ENCODE data around the gene PSD2.
A peak's percentile ranks its signal among the peaks of the same experiment; 100 is the strongest.

PSD2 gene

DNA sequence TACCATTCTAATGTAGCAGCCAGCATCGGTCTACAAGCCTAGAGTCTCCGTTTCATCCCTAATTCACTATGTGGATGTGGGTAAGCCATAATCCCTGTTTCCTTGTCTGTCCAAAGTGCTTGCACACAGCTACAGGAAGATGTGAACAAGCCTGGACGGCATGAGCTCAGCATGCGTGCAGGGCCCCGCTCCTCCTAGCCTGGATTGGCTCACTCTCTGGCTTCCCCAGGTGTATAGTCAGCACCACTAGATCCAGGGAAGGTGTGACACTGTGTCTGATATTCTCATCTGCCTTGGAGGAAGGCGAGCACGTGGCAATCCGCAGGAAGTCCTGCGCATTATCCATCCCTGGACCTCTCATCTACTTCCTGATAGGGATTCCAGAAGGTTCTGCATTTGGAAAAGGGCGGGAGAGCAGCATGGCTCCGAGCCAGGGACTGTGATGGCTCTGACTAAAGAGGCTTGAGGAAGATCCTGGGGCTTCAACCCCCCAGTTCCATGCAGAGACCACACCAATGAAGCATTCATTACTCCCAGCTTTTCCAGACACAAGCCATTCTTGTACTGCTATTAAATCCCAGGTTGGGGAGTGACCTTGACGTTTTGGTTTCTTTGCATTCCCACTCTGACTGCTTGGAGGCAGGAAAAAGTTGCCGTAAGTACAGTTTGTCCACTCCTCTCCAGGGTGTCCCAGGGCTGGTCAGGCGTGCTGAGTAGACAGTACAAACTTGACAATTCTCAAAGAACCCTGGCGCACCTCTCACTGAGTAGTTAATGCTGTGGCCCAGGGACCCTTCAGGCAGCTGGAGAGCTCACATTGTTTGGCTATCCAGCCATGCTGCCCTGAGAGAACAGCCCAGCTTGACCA is 65.6 kb downstream of the PSD2 start:
- TF ChIP-seq, protein P1, sequence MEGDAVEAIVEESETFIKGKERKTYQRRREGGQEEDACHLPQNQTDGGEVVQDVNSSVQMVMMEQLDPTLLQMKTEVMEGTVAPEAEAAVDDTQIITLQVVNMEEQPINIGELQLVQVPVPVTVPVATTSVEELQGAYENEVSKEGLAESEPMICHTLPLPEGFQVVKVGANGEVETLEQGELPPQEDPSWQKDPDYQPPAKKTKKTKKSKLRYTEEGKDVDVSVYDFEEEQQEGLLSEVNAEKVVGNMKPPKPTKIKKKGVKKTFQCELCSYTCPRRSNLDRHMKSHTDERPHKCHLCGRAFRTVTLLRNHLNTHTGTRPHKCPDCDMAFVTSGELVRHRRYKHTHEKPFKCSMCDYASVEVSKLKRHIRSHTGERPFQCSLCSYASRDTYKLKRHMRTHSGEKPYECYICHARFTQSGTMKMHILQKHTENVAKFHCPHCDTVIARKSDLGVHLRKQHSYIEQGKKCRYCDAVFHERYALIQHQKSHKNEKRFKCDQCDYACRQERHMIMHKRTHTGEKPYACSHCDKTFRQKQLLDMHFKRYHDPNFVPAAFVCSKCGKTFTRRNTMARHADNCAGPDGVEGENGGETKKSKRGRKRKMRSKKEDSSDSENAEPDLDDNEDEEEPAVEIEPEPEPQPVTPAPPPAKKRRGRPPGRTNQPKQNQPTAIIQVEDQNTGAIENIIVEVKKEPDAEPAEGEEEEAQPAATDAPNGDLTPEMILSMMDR (conservative IDR thresholded peaks at IDR 0.05; ENCODE audit: low read depth): no peak
- ChIA-PET POLR2A (ENCODE audit: low non-redundant PET) (interaction anchor here (0.7 kb wide), 1 partner anchor 11 kb away, joined by 3 read pairs; no protein-coding TSS in a partner anchor), CTCF (interaction anchor here (0.8 to 2.5 kb wide), 4 partner anchors 64 to 107 kb away, joined by 3 to 12 read pairs (median 4); no protein-coding TSS in a partner anchor)
- H3K27ac ChIP-seq: peak overlapping the region; percentile 47
- DNase-seq (ENCODE audit: low spot score): peak; percentile 32

DNA sequence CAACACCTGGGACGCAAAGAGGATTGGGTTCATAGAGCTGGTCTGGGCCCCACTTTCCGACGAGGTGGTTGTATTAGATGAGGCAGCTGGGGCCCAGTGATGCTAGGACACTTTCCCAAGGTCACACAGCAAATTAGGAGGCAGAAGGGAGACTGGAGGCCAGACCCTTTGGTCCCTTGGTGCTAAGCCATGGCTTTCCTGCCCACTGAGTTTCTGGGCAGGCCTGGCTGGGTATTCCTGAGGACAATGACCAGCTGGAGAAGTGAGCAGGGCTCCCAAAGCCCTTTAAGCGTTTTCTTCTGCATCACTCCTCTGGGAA is 66.2 kb downstream of the PSD2 start:
- peak overlapping the region; percentile 47 for H3K27ac ChIP-seq
- ChIA-PET CTCF (interaction anchor here (2.5 kb wide), 1 partner anchor 107 kb away, joined by 12 read pairs; no protein-coding TSS in a partner anchor), POLR2A (ENCODE audit: low non-redundant PET) (no interaction called here)
- DNase-seq (ENCODE audit: low spot score): no peak
- TF ChIP-seq, protein P1 (conservative IDR thresholded peaks at IDR 0.05; ENCODE audit: low read depth): no peak

DNA sequence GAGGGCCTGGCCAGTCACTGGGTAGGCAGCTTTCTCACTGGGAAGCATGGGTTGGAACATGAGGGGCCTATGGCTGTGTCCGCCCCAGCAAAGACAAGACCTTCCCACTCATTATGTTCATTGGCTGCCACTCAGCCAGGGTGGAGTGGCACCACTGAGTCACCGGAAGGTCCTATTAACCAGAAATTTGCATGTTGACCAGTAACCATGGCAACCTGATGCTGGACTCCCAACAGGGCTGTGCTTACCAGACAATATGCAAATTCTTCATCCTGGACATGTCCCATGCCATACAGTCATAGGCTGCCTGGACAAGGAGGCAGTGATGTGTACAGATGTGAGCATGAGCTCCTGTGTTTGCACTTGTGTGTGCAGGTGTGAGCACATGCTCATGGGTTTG is 66.7 kb downstream of the PSD2 start:
- TF ChIP-seq, protein P1 (conservative IDR thresholded peaks at IDR 0.05; ENCODE audit: low read depth): no peak
- ChIA-PET CTCF (interaction anchor here (1.2 to 2.5 kb wide), 3 partner anchors 36 to 106 kb away, joined by 3 to 20 read pairs (median 12); no protein-coding TSS in a partner anchor), POLR2A (ENCODE audit: low non-redundant PET) (no interaction called here)
- no peak for DNase-seq (ENCODE audit: low spot score)
- peak overlapping the region; percentile 85 for H3K27ac ChIP-seq

DNA sequence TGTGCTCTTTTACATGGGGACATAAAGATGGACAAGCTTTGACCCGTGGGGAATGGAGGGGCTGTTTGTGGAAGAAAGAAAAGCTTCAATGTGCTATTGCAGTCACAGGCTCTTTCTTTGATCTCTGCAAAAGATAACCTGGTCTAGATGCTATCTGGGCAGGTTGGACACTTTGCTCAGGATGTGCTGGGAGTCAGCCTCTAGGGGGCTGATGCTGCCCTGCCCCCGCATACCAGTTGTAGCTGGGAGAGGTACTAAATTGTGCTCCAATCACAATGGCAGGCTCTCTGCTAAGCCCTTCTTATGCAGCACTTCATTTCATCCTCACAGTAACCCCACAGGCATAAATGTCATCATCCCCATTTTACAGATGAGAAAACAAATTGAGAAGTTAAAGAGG is 67.2 kb downstream of the PSD2 start:
- peak overlapping the region; percentile 85 for H3K27ac ChIP-seq
- DNase-seq (ENCODE audit: low spot score): peak; percentile 27
- ChIA-PET POLR2A (ENCODE audit: low non-redundant PET) (no interaction called here), CTCF (interaction anchor here (1.1 to 2.5 kb wide), 7 partner anchors 9 to 106 kb away, joined by 3 to 20 read pairs (median 6); no protein-coding TSS in a partner anchor)
- TF ChIP-seq, protein P1 (conservative IDR thresholded peaks at IDR 0.05; ENCODE audit: low read depth): no peak

DNA sequence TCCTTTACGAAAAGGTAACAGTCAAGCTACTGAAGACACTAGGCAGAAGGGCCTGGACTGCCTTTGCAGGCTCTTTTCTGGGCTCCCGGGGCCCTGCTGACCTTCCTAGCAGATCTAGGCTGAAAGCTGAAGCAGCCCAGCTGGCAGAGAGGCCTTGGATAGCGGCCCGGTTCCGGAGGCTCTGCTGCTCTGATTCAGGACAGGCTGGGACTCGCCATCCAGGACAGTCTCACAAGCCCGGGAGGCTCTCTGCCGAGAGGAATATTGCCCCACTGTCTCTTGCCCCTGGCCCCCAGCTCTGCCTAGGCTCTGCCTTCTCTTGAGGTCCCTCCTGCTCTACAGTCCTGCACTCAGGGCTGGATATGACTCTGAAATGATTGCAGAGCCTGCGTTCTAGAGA is 67.8 kb downstream of the PSD2 start:
- ChIA-PET POLR2A (ENCODE audit: low non-redundant PET) (no interaction called here), CTCF (interaction anchor here (0.7 to 2.5 kb wide), 11 partner anchors 8 to 105 kb away, joined by 3 to 20 read pairs (median 6); no protein-coding TSS in a partner anchor)
- peak; percentile 76 for DNase-seq (ENCODE audit: low spot score)
- TF ChIP-seq, protein P1 (conservative IDR thresholded peaks at IDR 0.05; ENCODE audit: low read depth): no peak
- peak overlapping the region; percentile 85 for H3K27ac ChIP-seq

DNA sequence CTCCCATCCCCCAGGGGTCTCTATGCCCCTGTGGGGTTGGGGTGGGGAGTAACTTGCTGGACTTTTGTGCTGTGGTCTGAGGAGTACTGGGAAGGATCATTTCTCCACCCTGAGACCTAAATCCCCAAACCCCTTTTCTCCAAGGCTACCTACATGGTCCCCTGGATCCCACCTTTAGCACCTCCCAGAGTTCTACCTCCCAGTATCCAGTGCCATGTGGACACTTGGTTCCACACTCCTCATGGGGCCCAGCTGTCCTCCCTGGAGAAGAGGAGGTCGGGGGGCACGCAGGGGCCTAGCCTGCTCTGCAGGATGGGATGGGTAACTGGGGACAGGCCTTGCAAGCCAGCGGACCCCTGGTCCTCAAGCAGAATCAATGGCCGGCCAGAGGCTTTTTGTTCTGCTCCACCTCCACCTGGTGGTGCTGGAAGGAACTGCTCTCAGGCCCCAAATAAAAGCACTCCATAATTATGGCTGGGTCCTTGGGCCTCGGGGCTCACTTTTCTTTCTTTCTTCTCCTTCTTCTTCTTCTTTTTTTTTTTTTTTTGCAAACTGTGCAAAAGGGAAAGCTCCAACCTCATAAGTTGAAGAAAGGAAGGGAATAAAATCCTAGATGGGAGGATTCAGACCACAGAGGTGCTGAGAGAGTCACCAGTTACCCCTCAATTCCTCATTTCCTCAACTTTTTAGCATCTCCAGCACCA is 68.4 kb downstream of the PSD2 start:
- CTCF ChIA-PET: interaction anchor here (0.6 to 2.5 kb wide), 16 partner anchors 8 to 1563 kb away, joined by 3 to 20 read pairs (median 4); no protein-coding TSS in a partner anchor
- POLR2A ChIA-PET (ENCODE audit: low non-redundant PET): no interaction called here
- peak overlapping the region; percentile 85 for H3K27ac ChIP-seq
- TF ChIP-seq, protein P1 (conservative IDR thresholded peaks at IDR 0.05; ENCODE audit: low read depth): peak; percentile 91
- DNase-seq (ENCODE audit: low spot score): peak; percentile 84
